ENCODE data around the gene MAB21L2.
"Not testable (repeated sequence)": the region's sequence is repeated elsewhere in the genome, so short reads cannot be mapped to it uniquely, and the experiment has no call there.

The MAB21L2 gene

DNA sequence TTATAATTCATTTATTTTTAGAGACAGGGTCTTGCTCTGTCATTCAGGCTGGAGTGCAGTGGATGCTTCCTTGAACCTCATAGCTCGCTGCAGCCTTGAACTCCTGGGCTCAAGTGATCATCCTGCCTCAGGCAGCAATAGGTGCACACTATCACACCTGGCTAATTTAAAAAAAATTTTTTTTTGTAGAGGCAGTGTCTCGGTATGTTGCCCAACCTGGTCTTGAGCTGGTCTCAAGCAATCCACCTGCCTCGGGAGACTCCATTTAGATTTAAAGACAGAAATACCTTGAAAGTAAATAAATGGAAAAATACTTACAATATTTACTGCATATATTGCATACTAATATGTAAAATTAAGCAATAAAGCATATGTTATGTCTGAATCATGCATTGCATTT lies 40.3 kb upstream of the MAB21L2 start:
- Mint-ChIP-seq H3K4me3 (no peak overlapping the region), H3K4me1 (no peaks in the 10 kb centered on the region)

DNA sequence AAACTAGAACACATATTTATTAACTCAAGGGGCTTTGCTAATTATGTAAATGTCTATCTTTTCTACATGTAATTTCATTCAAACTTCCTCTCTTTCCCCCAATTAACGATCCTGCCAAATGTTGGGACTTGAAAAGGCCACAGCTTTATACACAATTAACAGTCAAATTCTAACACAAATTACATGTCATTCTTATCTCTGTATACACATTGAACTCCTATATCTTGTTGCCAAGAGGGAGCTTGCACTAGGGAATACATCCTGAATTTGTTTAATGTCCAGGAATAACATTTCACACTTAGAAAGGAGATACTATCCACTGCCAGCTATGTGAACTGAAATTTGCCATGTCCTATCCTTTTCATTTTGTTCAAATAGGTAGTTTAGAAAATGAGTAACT lies 38.9 kb upstream of the MAB21L2 start:
- no peaks in the 10 kb centered on the region for H3K27me3 Mint-ChIP-seq (ENCODE audit: low read depth)
- H3K36me3 Mint-ChIP-seq (ENCODE audit: low read depth), result no peaks in the 10 kb centered on the region
- no peak overlapping the region for H3K27ac Mint-ChIP-seq
- H3K4me1 Mint-ChIP-seq, result no peaks in the 10 kb centered on the region
- H3K4me3 Mint-ChIP-seq, result no peak overlapping the region
- H3K9me3 Mint-ChIP-seq, result no peaks in the 10 kb centered on the region
- TF ChIP-seq, protein P1, sequence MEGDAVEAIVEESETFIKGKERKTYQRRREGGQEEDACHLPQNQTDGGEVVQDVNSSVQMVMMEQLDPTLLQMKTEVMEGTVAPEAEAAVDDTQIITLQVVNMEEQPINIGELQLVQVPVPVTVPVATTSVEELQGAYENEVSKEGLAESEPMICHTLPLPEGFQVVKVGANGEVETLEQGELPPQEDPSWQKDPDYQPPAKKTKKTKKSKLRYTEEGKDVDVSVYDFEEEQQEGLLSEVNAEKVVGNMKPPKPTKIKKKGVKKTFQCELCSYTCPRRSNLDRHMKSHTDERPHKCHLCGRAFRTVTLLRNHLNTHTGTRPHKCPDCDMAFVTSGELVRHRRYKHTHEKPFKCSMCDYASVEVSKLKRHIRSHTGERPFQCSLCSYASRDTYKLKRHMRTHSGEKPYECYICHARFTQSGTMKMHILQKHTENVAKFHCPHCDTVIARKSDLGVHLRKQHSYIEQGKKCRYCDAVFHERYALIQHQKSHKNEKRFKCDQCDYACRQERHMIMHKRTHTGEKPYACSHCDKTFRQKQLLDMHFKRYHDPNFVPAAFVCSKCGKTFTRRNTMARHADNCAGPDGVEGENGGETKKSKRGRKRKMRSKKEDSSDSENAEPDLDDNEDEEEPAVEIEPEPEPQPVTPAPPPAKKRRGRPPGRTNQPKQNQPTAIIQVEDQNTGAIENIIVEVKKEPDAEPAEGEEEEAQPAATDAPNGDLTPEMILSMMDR (IDR thresholded peaks at IDR 0.05; ENCODE audit: unreplicated experiment in 3 of 3), result no peak

More for the DNA sequence above, 40.3 kb upstream of the MAB21L2 start:
- TF ChIP-seq, protein P1 (IDR thresholded peaks at IDR 0.05; ENCODE audit: unreplicated experiment in 3 of 3), result no peak
- H3K9me3 Mint-ChIP-seq, result no peaks in the 10 kb centered on the region
- no peak overlapping the region for H3K27ac Mint-ChIP-seq
- H3K36me3 Mint-ChIP-seq (ENCODE audit: low read depth), result no peaks in the 10 kb centered on the region
- H3K27me3 Mint-ChIP-seq (ENCODE audit: low read depth), result no peaks in the 10 kb centered on the region

DNA sequence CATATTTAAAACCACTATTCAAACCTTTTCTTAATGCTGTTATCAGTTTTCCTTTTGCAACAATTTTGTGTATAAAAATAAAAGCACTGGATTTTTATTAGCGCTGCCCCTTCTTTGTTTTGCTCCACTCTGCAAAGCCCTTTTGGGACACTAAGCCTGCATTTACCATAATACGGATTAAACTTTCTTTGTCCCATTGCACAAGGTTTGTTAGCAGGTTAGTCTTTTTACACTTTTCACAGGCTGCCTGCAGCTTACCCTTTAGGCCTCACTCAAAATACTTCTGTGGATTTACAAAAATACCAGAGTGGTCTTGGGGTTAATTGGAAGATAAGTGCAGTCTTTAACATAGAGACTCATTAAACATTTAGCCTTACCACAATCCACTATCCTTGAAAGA lies 35.7 kb upstream of the MAB21L2 start:
- Mint-ChIP-seq H3K27me3 (ENCODE audit: low read depth) (no peaks in the 10 kb centered on the region), H3K4me1 (no peaks in the 10 kb centered on the region), H3K4me3 (no peak overlapping the region), H3K9me3 (no peaks in the 10 kb centered on the region), H3K27ac (no peak overlapping the region), H3K36me3 (ENCODE audit: low read depth) (no peaks in the 10 kb centered on the region)
- TF ChIP-seq, protein P1 (IDR thresholded peaks at IDR 0.05; ENCODE audit: unreplicated experiment in 3 of 3), result no peak

DNA sequence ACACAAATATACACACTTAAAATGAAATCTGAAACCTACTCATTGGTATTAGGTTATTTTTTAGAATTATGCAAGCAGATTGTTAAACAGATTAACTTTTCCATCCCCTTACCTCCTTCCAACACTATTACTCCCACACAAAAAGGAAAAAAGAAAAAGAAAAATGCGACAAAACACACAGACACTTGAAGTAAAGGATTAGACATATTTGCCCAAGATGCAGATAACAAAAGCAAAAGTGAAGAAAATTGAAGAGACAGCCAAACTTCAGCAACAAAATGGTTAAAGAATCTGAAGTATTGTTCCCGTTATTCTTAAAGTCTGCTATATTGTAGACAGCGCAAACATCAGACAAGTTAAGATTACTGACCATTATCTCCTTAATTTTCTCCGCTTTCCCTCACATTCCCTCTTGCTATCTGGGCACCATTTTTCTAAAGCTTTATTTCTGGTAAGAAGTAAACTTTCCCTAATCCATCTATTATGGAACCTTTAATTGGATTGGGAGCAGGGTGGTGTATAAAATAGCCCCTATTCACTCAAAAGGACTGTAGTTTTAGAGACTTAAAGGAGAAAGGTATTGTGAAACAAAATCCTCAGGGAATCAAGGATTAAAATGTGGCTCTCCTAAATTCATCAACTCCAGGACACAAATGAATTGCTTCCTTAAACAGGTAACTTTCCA lies 34.7 kb upstream of the MAB21L2 start:
- Mint-ChIP-seq H3K4me3 (no peak overlapping the region), H3K36me3 (ENCODE audit: low read depth) (peaks cover 4% of the 10 kb centered on the region), H3K4me1 (no peaks in the 10 kb centered on the region), H3K9me3 (peaks cover 2% of the 10 kb centered on the region), H3K27me3 (ENCODE audit: low read depth) (no peaks in the 10 kb centered on the region), H3K27ac (no peak overlapping the region)
- TF ChIP-seq, protein P1 (IDR thresholded peaks at IDR 0.05; ENCODE audit: unreplicated experiment in 3 of 3), result no peak

DNA sequence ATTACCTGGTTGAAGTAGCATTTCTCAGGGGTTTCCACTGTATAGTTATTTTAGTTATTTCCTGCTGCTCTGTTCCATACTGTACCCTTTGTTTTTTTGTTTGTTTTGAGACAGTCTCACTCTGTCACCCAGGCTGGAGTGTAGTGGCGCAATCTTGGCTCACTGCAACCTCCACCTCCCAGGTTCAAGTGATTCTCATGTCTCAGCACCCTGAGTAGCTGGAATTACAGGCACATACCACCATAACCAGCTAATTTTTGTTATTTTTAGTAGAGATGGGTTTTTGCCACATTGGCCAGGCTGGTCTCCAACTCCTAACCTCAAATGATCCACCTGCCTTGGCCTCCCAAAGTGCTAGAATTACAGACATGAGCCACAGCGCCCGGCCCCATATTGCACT lies 24.1 kb upstream of the MAB21L2 start:
- H3K36me3 Mint-ChIP-seq (ENCODE audit: low read depth); H3K9me3 Mint-ChIP-seq; H3K27me3 Mint-ChIP-seq (ENCODE audit: low read depth); H3K27ac Mint-ChIP-seq; H3K4me1 Mint-ChIP-seq; H3K4me3 Mint-ChIP-seq: not testable (repeated sequence)

DNA sequence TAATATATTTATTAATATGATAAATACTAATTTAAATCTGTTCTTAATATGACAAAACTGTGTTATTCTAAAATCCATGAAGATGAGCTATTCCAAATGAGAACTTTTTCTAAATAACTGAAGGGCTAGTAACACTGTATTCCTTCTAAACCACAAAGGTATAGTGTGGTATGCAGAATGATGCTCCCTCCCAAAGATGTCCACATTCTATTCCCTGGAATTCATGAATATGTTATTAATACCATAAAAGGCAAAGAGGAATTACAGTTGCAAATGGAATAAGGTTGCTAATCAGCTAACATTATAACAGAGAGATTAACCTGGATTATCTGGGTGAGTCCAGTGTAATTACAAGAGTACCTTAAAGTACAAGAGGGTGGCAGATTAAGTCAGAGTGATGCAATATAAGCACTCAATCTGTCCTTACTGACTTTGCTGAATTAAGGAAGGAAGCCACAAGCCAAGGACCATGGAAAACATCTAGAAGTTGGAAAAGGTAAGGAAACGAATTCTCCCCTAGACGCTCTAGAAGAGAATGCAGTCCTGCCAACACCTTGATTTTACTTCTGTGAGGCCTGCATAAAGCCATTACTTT lies 20.7 kb upstream of the MAB21L2 start:
- Mint-ChIP-seq H3K27ac (no peak overlapping the region), H3K4me3 (no peak overlapping the region), H3K9me3 (peaks cover 8% of the 10 kb centered on the region), H3K27me3 (ENCODE audit: low read depth) (no peaks in the 10 kb centered on the region), H3K36me3 (ENCODE audit: low read depth) (peaks cover 23% of the 10 kb centered on the region), H3K4me1 (no peaks in the 10 kb centered on the region)
- TF ChIP-seq, protein P1 (IDR thresholded peaks at IDR 0.05; ENCODE audit: unreplicated experiment in 3 of 3), result no peak
